Body of pancreas (tissue), 4 donors: Measurements from ENCODE around the gene NF2.

ENCODE experiments used
- CTCF ChIP-seq, 7 experiments: fragments of 450-650 bp in 4 of 7; fragments of 200-600 bp in 3 of 7; sonication (generic) in 3 of 7; IDR thresholded peaks; one replicate each; pipeline ENCODE4 v1.5.1; 2016 to 2019; ENCODE audit warnings: antibody characterized with exemption in 7 of 7
- POLR2A ChIP-seq, 3 donors: fragments of 450-650 bp; IDR thresholded peaks; one replicate each; pipeline ENCODE4 v1.6.1; 2016; ENCODE audit warnings: antibody characterized with exemption in 3 of 3, mild to moderate bottlenecking in 2 of 3

DNA sequence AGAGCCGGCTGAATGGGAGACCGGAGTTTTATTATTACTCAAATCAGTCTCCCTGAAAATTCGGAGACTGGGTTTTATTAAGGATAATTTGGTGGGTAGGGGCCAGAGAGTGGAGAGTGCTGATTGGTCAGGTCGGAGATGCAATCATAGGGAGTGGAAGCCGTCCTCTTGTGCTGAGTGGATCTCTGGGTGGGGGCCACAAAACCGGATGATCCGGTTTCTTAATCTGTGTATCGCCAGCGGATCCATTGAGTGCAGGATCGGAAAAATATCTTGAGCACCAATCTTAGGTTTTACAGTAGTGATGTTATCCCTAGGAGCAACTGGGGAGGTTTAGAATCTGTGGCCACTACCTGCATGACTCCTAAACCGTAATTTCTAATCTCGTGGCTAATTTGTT lies 21.6 kb upstream of the NF2 start:
- TF ChIP-seq CTCF (IDR thresholded peaks at IDR 0.05) = no peak
- no peak for TF ChIP-seq POLR2A (IDR thresholded peaks at IDR 0.05)
